GM12878 (cell line): Measurements from ENCODE around the gene USP5. TPM values are rescaled to one million over a fixed set of nuclear protein-coding genes. Genes with fewer than 3 reads are reported as not detected.

Experiments used
- CREB1 ChIP-seq: IDR thresholded peaks from 2 replicates; pipeline ENCODE4 v1.6.1; 2012; ENCODE audit warnings: low read depth, mild to moderate bottlenecking, inconsistent platforms
- EGR1 ChIP-seq, 2 experiments: IDR thresholded peaks; 1 replicate in 1 of 2; 2 replicates in 1 of 2; pipeline ENCODE4 v1.6.1; 2011 to 2012; ENCODE audit warnings: low read depth in 2 of 2, low read length in 2 of 2, borderline replicate concordance in 1 of 2, mild to moderate bottlenecking in 1 of 2, moderate library complexity in 1 of 2
- RB1 ChIP-seq: fragments of 450-650 bp; formaldehyde crosslinking; IDR thresholded peaks from 2 replicates; pipeline ENCODE4 v1.6.1; 2017; ENCODE audit warnings: mild to moderate bottlenecking, borderline replicate concordance
- polyA plus RNA-seq, 11 experiments: library from polyadenylated mRNA; depleted of rRNA in 4 of 11; unstranded in 6 of 11; stranded (reverse) in 5 of 11; fragments of >200 nt; fragmentation: Nextera tagmentation in 4 of 11; fragmentation: Illumina TruSeq in 1 of 11; extraction: Ambion mirVana in 4 of 11; extraction: Trizol in 1 of 11; gene quantifications; 1 replicate in 1 of 11; 2 replicates in 10 of 11; pipeline versions ENCODE4 v1.2.1 to v1.2.3, GENCODE V29; 2011 to 2016; ENCODE audit warnings: inconsistent platforms in 2 of 11, missing spikeins in 2 of 11, low read depth in 1 of 11
- total RNA-seq, 4 experiments: library from RNA; depleted of rRNA in 3 of 4; stranded (reverse); fragments of >200 nt in 3 of 4; fragmentation: Illumina TruSeq in 1 of 4; extraction: Trizol in 1 of 4; gene quantifications; 2 replicates each; pipeline versions ENCODE4 v1.2.1 to v1.2.3, GENCODE V29; 2013 to 2021
- TF ChIP-seq, protein P1 (sequence below): IDR thresholded peaks from 2 replicates; pipeline ENCODE4 v1.6.1; 2011; ENCODE audit warnings: mild to moderate bottlenecking, low read depth, low read length, moderate library complexity; ENCODE audit not compliant: insufficient replicate concordance
- TF ChIP-seq, protein P2 (sequence below): IDR thresholded peaks from 2 replicates; pipeline ENCODE4 v1.6.1; 2012; ENCODE audit warnings: mild to moderate bottlenecking, low read depth, low read length

USP5 gene
- total and polyA plus RNA-seq, 10 of the 15 experiments (the other 5 are each of a cell fraction or from before 2014, with no cell fraction given), result 2.5 to 124 (median 74.6) TPM

DNA sequence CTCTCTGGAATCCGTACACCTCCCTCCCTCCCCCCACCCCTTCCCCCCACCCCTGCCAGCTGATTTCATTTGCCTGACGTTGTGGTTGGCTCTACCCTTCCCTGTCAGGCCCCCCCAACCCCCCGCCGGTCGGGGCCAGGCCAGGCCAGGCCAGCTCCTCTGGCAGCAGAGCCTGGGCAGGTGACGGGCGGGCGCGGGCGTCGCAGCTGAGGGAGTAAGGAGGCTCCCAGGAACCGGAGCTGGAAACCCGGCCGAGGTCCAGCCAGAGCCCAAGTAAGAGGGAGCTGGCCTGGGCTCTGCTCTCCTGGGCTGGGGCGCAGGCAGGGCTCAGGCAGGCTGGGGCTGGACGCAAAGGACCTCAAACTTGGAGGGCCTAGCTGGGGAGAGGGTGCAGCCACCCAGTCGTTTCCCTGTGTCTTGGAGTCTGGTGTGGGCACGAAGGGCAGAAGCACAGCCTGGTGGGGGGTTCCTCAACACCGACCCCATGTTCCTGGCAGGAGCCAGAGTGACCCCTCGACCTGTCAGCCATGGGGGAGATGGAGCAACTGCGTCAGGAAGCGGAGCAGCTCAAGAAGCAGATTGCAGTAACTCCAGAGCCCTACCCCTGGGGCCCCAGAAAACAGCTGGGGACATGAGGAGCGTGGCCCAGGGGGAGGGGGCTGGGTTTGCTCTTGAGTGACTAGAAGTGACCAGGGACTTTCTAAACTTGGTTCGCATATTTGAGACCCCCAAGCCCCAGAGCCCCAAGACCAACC, 11.0 kb upstream of the USP5 start, which contains the start of gene GNB3 (continued):
- TF ChIP-seq, protein P1, sequence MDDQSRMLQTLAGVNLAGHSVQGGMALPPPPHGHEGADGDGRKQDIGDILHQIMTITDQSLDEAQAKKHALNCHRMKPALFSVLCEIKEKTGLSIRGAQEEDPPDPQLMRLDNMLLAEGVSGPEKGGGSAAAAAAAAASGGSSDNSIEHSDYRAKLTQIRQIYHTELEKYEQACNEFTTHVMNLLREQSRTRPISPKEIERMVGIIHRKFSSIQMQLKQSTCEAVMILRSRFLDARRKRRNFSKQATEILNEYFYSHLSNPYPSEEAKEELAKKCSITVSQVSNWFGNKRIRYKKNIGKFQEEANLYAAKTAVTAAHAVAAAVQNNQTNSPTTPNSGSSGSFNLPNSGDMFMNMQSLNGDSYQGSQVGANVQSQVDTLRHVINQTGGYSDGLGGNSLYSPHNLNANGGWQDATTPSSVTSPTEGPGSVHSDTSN, result no peak
- TF ChIP-seq RB1 (no peak), EGR1 (IDR thresholded peaks at IDR 0.05; ENCODE audit: borderline replicate concordance in 1 of 2, low read depth in 2 of 2, low read length in 2 of 2) (no peak), CREB1 (no peak)
- TF ChIP-seq, protein P2, sequence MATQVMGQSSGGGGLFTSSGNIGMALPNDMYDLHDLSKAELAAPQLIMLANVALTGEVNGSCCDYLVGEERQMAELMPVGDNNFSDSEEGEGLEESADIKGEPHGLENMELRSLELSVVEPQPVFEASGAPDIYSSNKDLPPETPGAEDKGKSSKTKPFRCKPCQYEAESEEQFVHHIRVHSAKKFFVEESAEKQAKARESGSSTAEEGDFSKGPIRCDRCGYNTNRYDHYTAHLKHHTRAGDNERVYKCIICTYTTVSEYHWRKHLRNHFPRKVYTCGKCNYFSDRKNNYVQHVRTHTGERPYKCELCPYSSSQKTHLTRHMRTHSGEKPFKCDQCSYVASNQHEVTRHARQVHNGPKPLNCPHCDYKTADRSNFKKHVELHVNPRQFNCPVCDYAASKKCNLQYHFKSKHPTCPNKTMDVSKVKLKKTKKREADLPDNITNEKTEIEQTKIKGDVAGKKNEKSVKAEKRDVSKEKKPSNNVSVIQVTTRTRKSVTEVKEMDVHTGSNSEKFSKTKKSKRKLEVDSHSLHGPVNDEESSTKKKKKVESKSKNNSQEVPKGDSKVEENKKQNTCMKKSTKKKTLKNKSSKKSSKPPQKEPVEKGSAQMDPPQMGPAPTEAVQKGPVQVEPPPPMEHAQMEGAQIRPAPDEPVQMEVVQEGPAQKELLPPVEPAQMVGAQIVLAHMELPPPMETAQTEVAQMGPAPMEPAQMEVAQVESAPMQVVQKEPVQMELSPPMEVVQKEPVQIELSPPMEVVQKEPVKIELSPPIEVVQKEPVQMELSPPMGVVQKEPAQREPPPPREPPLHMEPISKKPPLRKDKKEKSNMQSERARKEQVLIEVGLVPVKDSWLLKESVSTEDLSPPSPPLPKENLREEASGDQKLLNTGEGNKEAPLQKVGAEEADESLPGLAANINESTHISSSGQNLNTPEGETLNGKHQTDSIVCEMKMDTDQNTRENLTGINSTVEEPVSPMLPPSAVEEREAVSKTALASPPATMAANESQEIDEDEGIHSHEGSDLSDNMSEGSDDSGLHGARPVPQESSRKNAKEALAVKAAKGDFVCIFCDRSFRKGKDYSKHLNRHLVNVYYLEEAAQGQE, result no peak
